Esophagus muscularis mucosa (tissue), 4 donors: ENCODE data around the gene MAGI1. TPM values are rescaled to one million over a fixed set of nuclear protein-coding genes. Genes with fewer than 3 reads are reported as not detected.

ENCODE experiments used
- DNase-seq: peaks from one replicate; pipeline ENCODE4 v3.0.0-alpha.2; 2017; ENCODE audit errors: extremely low spot score
- H3K27ac ChIP-seq, 4 donors: fragments of 200-600 bp; sonication (generic); replicated peaks in 1 of 4; 1 replicate in 3 of 4; 2 replicates in 1 of 4; pipeline ENCODE4 v1.5.1; 2016 to 2019; ENCODE audit warnings: mild to moderate bottlenecking in 1 of 4
- H3K27me3 ChIP-seq, 4 donors: fragments of 200-600 bp; sonication (generic); one replicate each; pipeline versions ENCODE4 v1.5.1 to v1.6.0; 2016 to 2019
- H3K36me3 ChIP-seq, 4 donors: fragments of 200-600 bp; sonication (generic); one replicate each; pipeline ENCODE4 v1.5.1; 2016 to 2019
- H3K4me1 ChIP-seq, 4 donors: fragments of 200-600 bp; sonication (generic); one replicate each; pipeline ENCODE4 v1.5.1; 2016 to 2019
- H3K4me3 ChIP-seq, 4 donors: fragments of 200-600 bp; sonication (generic); 1 replicate in 2 of 4; 2 replicates in 2 of 4; pipeline ENCODE4 v1.5.1; 2016 to 2019; ENCODE audit warnings: mild to moderate bottlenecking in 4 of 4, moderate library complexity in 1 of 4
- H3K9me3 ChIP-seq, 4 donors: fragments of 200-600 bp; sonication (generic); 1 replicate in 3 of 4; 2 replicates in 1 of 4; pipeline ENCODE4 v1.5.1; 2016 to 2019
- EP300 ChIP-seq: sonication (generic); formaldehyde crosslinking; IDR thresholded peaks from one replicate; pipeline ENCODE4 v1.6.1; 2017; ENCODE audit warnings: antibody characterized with exemption
- POLR2A ChIP-seq: fragments of 450-650 bp; IDR thresholded peaks from one replicate; pipeline ENCODE4 v1.6.1; 2017; ENCODE audit warnings: antibody characterized with exemption, moderate library complexity, mild to moderate bottlenecking, low read depth
- POLR2AphosphoS5 ChIP-seq, 2 donors: sonication (generic); formaldehyde crosslinking; IDR thresholded peaks; one replicate each; pipeline ENCODE4 v1.6.1; 2017; ENCODE audit warnings: antibody characterized with exemption in 2 of 2
- WGBS: methylation state at CpG from one replicate; pipeline ENCODE4 v1.1.5; 2018; 5-methylcytosine and 5-hydroxymethylcytosine counted together
- intact Hi-C: fragments of 100-400 bp; cut with DNase I; formaldehyde crosslinking; loops from one replicate; pipeline ENCODE4 v1.15.1; 2023
- total RNA-seq, 4 donors: library from RNA; depleted of rRNA; stranded (reverse); fragments of >200 nt; gene quantifications; one replicate each; pipeline versions ENCODE4 v1.1.0 to v1.2.1, GENCODE V29; 2016
- TF ChIP-seq, protein P1 (sequence below), 3 experiments: fragments of 200-600 bp in 2 of 3; fragments of 450-650 bp in 1 of 3; sonication (generic) in 2 of 3; IDR thresholded peaks; one replicate each; pipeline ENCODE4 v1.5.1; 2017 to 2019; ENCODE audit warnings: antibody characterized with exemption in 3 of 3, mild to moderate bottlenecking in 2 of 3, moderate library complexity in 1 of 3

Gene MAGI1
- total RNA-seq, 4 donors from 2014 or later, result 17.1 to 35.1 (median 25.2) TPM

GRCh38 chr3:65939801-65940246 lies 98.9 kb downstream of the MAGI1 start:
- H3K4me3 ChIP-seq, result no peak overlapping the region
- H3K4me1 ChIP-seq, result peaks cover 0 to 33% (median 2%) of the 10 kb centered on the region in 4 donors
- intact Hi-C loops, result no loop called here
- H3K27me3 ChIP-seq, result no peaks in the 10 kb centered on the region
- no peak for TF ChIP-seq POLR2AphosphoS5 (IDR thresholded peaks at IDR 0.05)
- TF ChIP-seq, protein P1, sequence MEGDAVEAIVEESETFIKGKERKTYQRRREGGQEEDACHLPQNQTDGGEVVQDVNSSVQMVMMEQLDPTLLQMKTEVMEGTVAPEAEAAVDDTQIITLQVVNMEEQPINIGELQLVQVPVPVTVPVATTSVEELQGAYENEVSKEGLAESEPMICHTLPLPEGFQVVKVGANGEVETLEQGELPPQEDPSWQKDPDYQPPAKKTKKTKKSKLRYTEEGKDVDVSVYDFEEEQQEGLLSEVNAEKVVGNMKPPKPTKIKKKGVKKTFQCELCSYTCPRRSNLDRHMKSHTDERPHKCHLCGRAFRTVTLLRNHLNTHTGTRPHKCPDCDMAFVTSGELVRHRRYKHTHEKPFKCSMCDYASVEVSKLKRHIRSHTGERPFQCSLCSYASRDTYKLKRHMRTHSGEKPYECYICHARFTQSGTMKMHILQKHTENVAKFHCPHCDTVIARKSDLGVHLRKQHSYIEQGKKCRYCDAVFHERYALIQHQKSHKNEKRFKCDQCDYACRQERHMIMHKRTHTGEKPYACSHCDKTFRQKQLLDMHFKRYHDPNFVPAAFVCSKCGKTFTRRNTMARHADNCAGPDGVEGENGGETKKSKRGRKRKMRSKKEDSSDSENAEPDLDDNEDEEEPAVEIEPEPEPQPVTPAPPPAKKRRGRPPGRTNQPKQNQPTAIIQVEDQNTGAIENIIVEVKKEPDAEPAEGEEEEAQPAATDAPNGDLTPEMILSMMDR (IDR thresholded peaks at IDR 0.05), result no peak
- no peak for TF ChIP-seq POLR2A
- no peak for TF ChIP-seq EP300
- H3K27ac ChIP-seq, result no peak overlapping the region
- DNase-seq, result no peak
- H3K9me3 ChIP-seq, result no peaks in the 10 kb centered on the region
- no peaks in the 10 kb centered on the region for H3K36me3 ChIP-seq
- WGBS, result 91% methylated on average over 2 of the region's 2 CpGs

DNA sequence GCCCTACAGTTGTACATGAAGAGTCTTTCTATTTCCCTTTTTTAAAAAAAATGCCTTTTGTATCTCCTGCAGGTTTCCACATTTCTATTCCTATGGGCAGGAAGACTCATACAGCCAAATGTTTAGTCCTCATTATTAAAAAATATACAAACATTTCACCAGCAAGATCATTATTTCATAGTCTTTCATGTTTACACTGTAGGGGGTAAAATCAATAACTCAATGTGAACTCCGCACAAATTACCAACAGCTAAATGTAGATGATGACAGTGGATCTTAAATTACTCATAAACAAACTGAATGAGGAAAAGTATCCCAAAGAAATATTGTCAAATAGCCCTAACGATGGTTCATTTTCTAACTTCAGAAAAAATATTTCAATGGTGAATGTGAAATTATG lies 99.5 kb downstream of the MAGI1 start:
- Histone ChIP-seq H3K4me3 (no peak overlapping the region), H3K27ac (no peak overlapping the region), H3K36me3 (no peaks in the 10 kb centered on the region), H3K4me1 (peaks cover 0 to 33% (median 2%) of the 10 kb centered on the region in 4 donors), H3K9me3 (no peaks in the 10 kb centered on the region), H3K27me3 (no peaks in the 10 kb centered on the region)
- TF ChIP-seq POLR2A (no peak), EP300 (no peak), POLR2AphosphoS5 (IDR thresholded peaks at IDR 0.05) (no peak)
- WGBS, result 91% methylated on average over 2 of the region's 2 CpGs
- DNase-seq, result no peak
- intact Hi-C loops, result no loop called here

- 80% methylated on average over 4 of the region's 4 CpGs for WGBS
- Histone ChIP-seq H3K4me1 (peaks cover 0 to 33% (median 2%) of the 10 kb centered on the region in 4 donors), H3K4me3 (no peak overlapping the region), H3K9me3 (no peaks in the 10 kb centered on the region), H3K36me3 (no peaks in the 10 kb centered on the region), H3K27ac (no peak overlapping the region), H3K27me3 (no peaks in the 10 kb centered on the region)
- intact Hi-C loops, result no loop called here
- TF ChIP-seq EP300, result no peak
- TF ChIP-seq, protein P1 (IDR thresholded peaks at IDR 0.05), result no peak
- no peak for DNase-seq
Observed at GRCh38 chr3:65938676-65939075, 100.0 kb downstream of the MAGI1 start.

DNA sequence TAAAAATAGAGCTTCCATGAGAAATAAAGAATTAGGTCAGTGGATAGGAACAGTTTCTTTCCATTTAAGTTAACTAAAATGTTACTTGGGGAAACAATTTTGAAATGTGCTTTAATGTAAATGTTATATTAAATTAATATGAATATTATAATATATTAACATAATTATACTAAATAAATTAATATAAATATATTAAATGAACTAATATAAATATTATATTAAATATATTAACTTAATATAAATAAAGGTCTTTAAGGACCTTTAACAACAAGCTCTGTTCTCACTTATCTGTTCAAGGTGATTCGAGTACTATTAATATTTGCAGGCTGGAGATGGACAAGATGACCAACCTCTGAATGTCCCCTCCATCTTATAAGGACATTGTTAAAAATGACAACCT lies 100.6 kb downstream of the MAGI1 start:
- Histone ChIP-seq H3K4me1 (peaks cover 0 to 33% (median 2%) of the 10 kb centered on the region in 4 donors), H3K27me3 (no peaks in the 10 kb centered on the region), H3K9me3 (peaks cover 0 to 4% (median 2%) of the 10 kb centered on the region in 4 donors), H3K36me3 (no peaks in the 10 kb centered on the region), H3K4me3 (no peak overlapping the region), H3K27ac (no peak overlapping the region)
- intact Hi-C loops, result no loop called here
- 93% methylated on average over 1 of the region's 1 CpG for WGBS
- DNase-seq, result no peak
- TF ChIP-seq, protein P1 (IDR thresholded peaks at IDR 0.05), result no peak
- TF ChIP-seq POLR2A (no peak), EP300 (no peak), POLR2AphosphoS5 (IDR thresholded peaks at IDR 0.05) (no peak)

DNA sequence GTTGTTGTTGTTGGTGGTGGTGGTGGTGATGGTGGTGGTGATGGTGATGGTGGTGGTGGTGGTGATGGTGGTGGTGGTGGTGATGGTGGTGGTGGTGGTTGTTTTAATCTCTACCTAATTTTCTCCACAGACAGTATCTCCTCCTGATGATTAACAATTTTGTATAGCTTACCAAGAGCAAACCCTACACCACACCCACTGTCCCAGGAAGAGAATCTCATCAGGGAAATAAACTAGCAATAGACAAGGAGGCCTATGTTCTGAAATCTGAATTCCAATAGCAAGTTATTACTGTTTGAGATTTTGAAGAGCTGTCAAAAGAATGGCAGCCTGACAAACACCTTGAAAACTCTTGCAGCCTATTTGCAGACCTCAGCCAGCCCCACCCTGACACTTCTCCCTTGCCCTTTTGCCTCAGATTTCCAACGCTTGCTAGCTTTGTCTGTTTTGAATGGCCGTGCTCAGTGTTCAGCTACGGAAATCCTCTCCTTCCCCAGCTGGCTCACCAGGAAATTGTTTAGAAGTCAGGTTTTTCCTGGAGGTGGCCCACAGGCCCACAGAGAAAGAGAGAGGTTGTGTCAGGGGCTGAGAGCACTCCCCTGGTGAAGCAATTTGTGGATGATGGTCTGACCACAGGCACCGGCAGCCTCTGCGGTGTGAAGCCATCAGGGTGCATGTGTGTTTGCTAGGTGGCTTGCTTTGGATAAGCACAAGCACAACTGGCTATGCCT lies 101.6 kb downstream of the MAGI1 start:
- intact Hi-C loops, result no loop called here
- no peak for DNase-seq
- Histone ChIP-seq H3K36me3 (no peaks in the 10 kb centered on the region), H3K27me3 (no peaks in the 10 kb centered on the region), H3K4me1 (peaks cover 0 to 33% (median 2%) of the 10 kb centered on the region in 4 donors), H3K27ac (peak overlapping the region in 1 of 4 donors; percentile 17), H3K4me3 (no peak overlapping the region), H3K9me3 (peaks cover 0 to 8% (median 3%) of the 10 kb centered on the region in 4 donors)
- TF ChIP-seq EP300 (no peak), POLR2AphosphoS5 (IDR thresholded peaks at IDR 0.05) (peak in 1 of 2 donors; percentile 35), POLR2A (no peak)
- TF ChIP-seq, protein P1 (IDR thresholded peaks at IDR 0.05), result no peak
- 47% methylated on average over 5 of the region's 5 CpGs for WGBS
